Duodenal mucosa (tissue), 2 donors: Measurements from ENCODE around the gene ARCN1.
"Not testable (repeated sequence)": the region's sequence is repeated elsewhere in the genome, so short reads cannot be mapped to it uniquely, and the experiment has no call there.

Source experiments
- H3K27ac ChIP-seq: one replicate; pipeline ENCODE4 v1.7.0; 2013; ENCODE audit warnings: low read depth, low read length
- H3K27me3 ChIP-seq, 2 donors: one replicate each; pipeline ENCODE4 v1.7.0; 2013; ENCODE audit warnings: low read length in 2 of 2, control low read depth in 1 of 2; ENCODE audit not compliant: insufficient read depth in 2 of 2, control insufficient read depth in 1 of 2
- H3K36me3 ChIP-seq, 2 donors: one replicate each; pipeline ENCODE4 v1.7.0; 2013; ENCODE audit warnings: low read length in 2 of 2, control low read depth in 1 of 2; ENCODE audit not compliant: insufficient read depth in 2 of 2, control insufficient read depth in 1 of 2
- H3K4me1 ChIP-seq, 2 donors: one replicate each; pipeline ENCODE4 v1.7.0; 2013; ENCODE audit warnings: low read length in 2 of 2, control low read depth in 1 of 2; ENCODE audit not compliant: insufficient read depth in 2 of 2, control insufficient read depth in 1 of 2
- H3K4me3 ChIP-seq, 2 donors: one replicate each; pipeline ENCODE4 v1.7.0; 2013; ENCODE audit warnings: low read length in 2 of 2, low read depth in 1 of 2
- H3K9ac ChIP-seq, 2 donors: one replicate each; pipeline ENCODE4 v1.7.0; 2013; ENCODE audit warnings: low read length in 2 of 2, low read depth in 1 of 2
- H3K9me3 ChIP-seq, 2 donors: one replicate each; pipeline ENCODE4 v1.7.0; 2013; ENCODE audit warnings: low read length in 2 of 2, control low read depth in 1 of 2; ENCODE audit not compliant: control insufficient read depth in 1 of 2

ARCN1 gene

GRCh38 chr11:118544010-118544646 lies 28.1 kb upstream of the ARCN1 start:
- no peaks in the 10 kb centered on the region for H3K27me3 ChIP-seq
- H3K9ac ChIP-seq, result no peak overlapping the region
- H3K27ac ChIP-seq, result no peak overlapping the region
- H3K9me3 ChIP-seq, result no peaks in the 10 kb centered on the region
- H3K4me1 ChIP-seq, result no peaks in the 10 kb centered on the region
- H3K36me3 ChIP-seq, result peaks cover 5 to 37% of the 10 kb centered on the region in 2 donors
- no peak overlapping the region for H3K4me3 ChIP-seq

GRCh38 chr11:118544647-118545010 lies 27.6 kb upstream of the ARCN1 start:
- H3K27me3 ChIP-seq, result no peaks in the 10 kb centered on the region
- no peaks in the 10 kb centered on the region for H3K4me1 ChIP-seq
- H3K9me3 ChIP-seq, result no peaks in the 10 kb centered on the region
- no peak overlapping the region for H3K9ac ChIP-seq
- H3K4me3 ChIP-seq, result no peak overlapping the region
- H3K27ac ChIP-seq, result no peak overlapping the region
- peaks cover 5 to 37% of the 10 kb centered on the region in 2 donors for H3K36me3 ChIP-seq

GRCh38 chr11:118545533-118545932 lies 26.7 kb upstream of the ARCN1 start:
- Histone ChIP-seq H3K4me1 (no peaks in the 10 kb centered on the region), H3K9me3 (no peaks in the 10 kb centered on the region), H3K4me3 (no peak overlapping the region), H3K27ac (no peak overlapping the region), H3K27me3 (no peaks in the 10 kb centered on the region), H3K9ac (no peak overlapping the region), H3K36me3 (peaks cover 5 to 37% of the 10 kb centered on the region in 2 donors)

GRCh38 chr11:118547132-118547531 lies 25.1 kb upstream of the ARCN1 start:
- peaks cover 7 to 41% of the 10 kb centered on the region in 2 donors for H3K36me3 ChIP-seq
- no peaks in the 10 kb centered on the region for H3K27me3 ChIP-seq
- no peak overlapping the region for H3K9ac ChIP-seq
- no peak overlapping the region for H3K27ac ChIP-seq
- H3K4me3 ChIP-seq, result no peak overlapping the region
- no peaks in the 10 kb centered on the region for H3K4me1 ChIP-seq
- H3K9me3 ChIP-seq, result no peaks in the 10 kb centered on the region

GRCh38 chr11:118552341-118552740 lies 19.9 kb upstream of the ARCN1 start:
- Histone ChIP-seq H3K27me3 (no peaks in the 10 kb centered on the region), H3K4me1 (no peaks in the 10 kb centered on the region), H3K9me3 (no peaks in the 10 kb centered on the region), H3K27ac (no peak overlapping the region), H3K36me3 (peaks cover 15 to 37% of the 10 kb centered on the region in 2 donors), H3K9ac (no peak overlapping the region), H3K4me3 (no peak overlapping the region)

GRCh38 chr11:118560806-118561205 lies 11.4 kb upstream of the ARCN1 start:
- H3K27ac ChIP-seq, result no peak overlapping the region
- H3K27me3 ChIP-seq, result no peaks in the 10 kb centered on the region
- peaks cover 0 to 3% of the 10 kb centered on the region in 2 donors for H3K4me1 ChIP-seq
- H3K9me3 ChIP-seq, result no peaks in the 10 kb centered on the region
- peaks cover 0 to 21% of the 10 kb centered on the region in 2 donors for H3K36me3 ChIP-seq
- no peak overlapping the region for H3K9ac ChIP-seq
- no peak overlapping the region for H3K4me3 ChIP-seq

GRCh38 chr11:118565051-118565450 lies 7.2 kb upstream of the ARCN1 start:
- Histone ChIP-seq H3K27ac (no peak overlapping the region), H3K9me3 (no peaks in the 10 kb centered on the region), H3K9ac (no peak overlapping the region), H3K4me3 (peak overlapping the region in 1 of 2 donors; percentile 75), H3K4me1 (peaks cover 0 to 3% of the 10 kb centered on the region in 2 donors), H3K27me3 (no peaks in the 10 kb centered on the region), H3K36me3 (peaks cover 0 to 2% of the 10 kb centered on the region in 2 donors)

- Histone ChIP-seq H3K36me3 (no peaks in the 10 kb centered on the region), H3K4me3 (no peak overlapping the region), H3K27ac (no peak overlapping the region), H3K27me3 (no peaks in the 10 kb centered on the region), H3K4me1 (peaks cover 13 to 23% of the 10 kb centered on the region in 2 donors), H3K9ac (no peak overlapping the region), H3K9me3 (no peaks in the 10 kb centered on the region)
These were observed 2.5 kb upstream of the ARCN1 start for GRCh38 chr11:118569670-118570069.

GRCh38 chr11:118570787-118571186 lies 1.4 kb upstream of the ARCN1 start:
- Histone ChIP-seq H3K4me1 (peaks cover 24 to 26% of the 10 kb centered on the region in 2 donors), H3K27me3 (no peaks in the 10 kb centered on the region), H3K9me3 (no peaks in the 10 kb centered on the region), H3K4me3 (no peak overlapping the region), H3K36me3 (no peaks in the 10 kb centered on the region), H3K9ac (no peak overlapping the region), H3K27ac (no peak overlapping the region)

GRCh38 chr11:118571701-118572060 lies 528 bp upstream of the ARCN1 start:
- not testable (repeated sequence) for H3K9me3 ChIP-seq, H3K36me3 ChIP-seq, H3K27ac ChIP-seq, H3K27me3 ChIP-seq
- Histone ChIP-seq H3K4me1 (peaks cover 26 to 28% of the 10 kb centered on the region in 2 donors), H3K9ac (peak overlapping the region; percentile 45 to 98), H3K4me3 (peak overlapping the region; percentile 90 to 96)
